Measurements from ENCODE around the gene PDE5A. TPM values are rescaled to one million over a fixed set of nuclear protein-coding genes. Genes with fewer than 3 reads are reported as not detected.

PDE5A gene
- total RNA-seq, 1 experiment from 2014 or later: 5.0 TPM

DNA sequence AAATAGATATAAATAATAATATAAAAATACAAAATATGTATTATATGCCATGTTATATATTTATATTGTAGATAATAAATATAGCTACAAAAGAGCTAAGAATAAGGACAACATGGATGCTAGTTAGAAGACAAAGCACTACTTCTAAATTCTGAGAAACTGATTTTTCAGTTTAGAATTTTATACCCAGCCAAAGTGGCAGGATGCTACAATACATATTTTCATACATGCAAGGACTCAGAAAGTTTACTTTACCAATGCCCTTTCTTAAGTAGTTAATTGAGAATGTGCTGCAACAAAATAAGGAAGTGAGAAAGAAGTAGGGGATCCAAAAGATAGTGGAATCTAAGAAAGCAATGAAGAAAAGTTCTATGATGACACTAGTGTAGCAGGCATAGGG lies 64.5 kb downstream of the PDE5A start:
- H3K4me3 ChIP-seq (replicated peaks in 1 of 2; ENCODE audit: low read depth in 1 of 2, low read length in 2 of 2): no peak overlapping the region
- no peak overlapping the region for H3K9ac ChIP-seq (ENCODE audit: low read length)
- no peaks in the 10 kb centered on the region for H4K20me1 ChIP-seq (ENCODE audit: insufficient read depth)
- peaks cover 0 to 13% of the 10 kb centered on the region in 2 experiments; a peak in 2 of 4 replicates for H3K9me3 ChIP-seq (ENCODE audit: control insufficient read depth in 1 of 2, insufficient read depth in 1 of 2, low read depth in 1 of 2, low read length in 2 of 2)
- H3K4me2 ChIP-seq (ENCODE audit: low read length): no peak overlapping the region
- POLR2A ChIA-PET: no interaction called here
- no TSS peak for BruUV-seq (replicated peaks)
- no peak for DNase-seq (ENCODE audit: low read depth, low spot score)
- no peak for ATAC-seq
- H3K27me3 ChIP-seq (ENCODE audit: insufficient read depth, low read length): no peaks in the 10 kb centered on the region
- no peak overlapping the region for H3K27ac ChIP-seq (ENCODE audit: low read depth, low read length)
- H3K9me2 ChIP-seq (ENCODE audit: insufficient read depth): no peaks in the 10 kb centered on the region
- H3K79me2 ChIP-seq (ENCODE audit: insufficient read depth, low read length): no peaks in the 10 kb centered on the region
- CTCF ChIA-PET: no interaction called here
- RAD21 ChIA-PET (ENCODE audit: low non-redundant PET in 1 of 2, low total read pairs in 2 of 2, uncharacterized antibody in 2 of 2, unreplicated experiment in 2 of 2): no interaction called here
- TF ChIP-seq SRF (IDR thresholded peaks at IDR 0.05; ENCODE audit: low read depth) (no peak), POLR2AphosphoS5 (IDR thresholded peaks at IDR 0.05; ENCODE audit: low read depth, low read length) (no peak), YY1 (IDR thresholded peaks at IDR 0.05; ENCODE audit: extremely low read depth, insufficient replicate concordance, low read depth, low read length) (no peak), EZH2phosphoT487 (IDR thresholded peaks at IDR 0.05; ENCODE audit: borderline replicate concordance) (no peak), SIN3A (IDR thresholded peaks at IDR 0.05; ENCODE audit: low read depth) (no peak), POLR2A (IDR thresholded peaks at IDR 0.05; ENCODE audit: borderline replicate concordance, extremely low read depth, insufficient read depth, insufficient read length) (no peak), ZFX (IDR thresholded peaks at IDR 0.05) (no peak), EZH2 (IDR thresholded peaks at IDR 0.05) (no peak), EGR1 (IDR thresholded peaks at IDR 0.05; ENCODE audit: low read depth) (no peak)
- TF ChIP-seq, protein P1, sequence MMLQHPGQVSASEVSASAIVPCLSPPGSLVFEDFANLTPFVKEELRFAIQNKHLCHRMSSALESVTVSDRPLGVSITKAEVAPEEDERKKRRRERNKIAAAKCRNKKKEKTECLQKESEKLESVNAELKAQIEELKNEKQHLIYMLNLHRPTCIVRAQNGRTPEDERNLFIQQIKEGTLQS (IDR thresholded peaks at IDR 0.05): no peak
- TF ChIP-seq, protein P2, sequence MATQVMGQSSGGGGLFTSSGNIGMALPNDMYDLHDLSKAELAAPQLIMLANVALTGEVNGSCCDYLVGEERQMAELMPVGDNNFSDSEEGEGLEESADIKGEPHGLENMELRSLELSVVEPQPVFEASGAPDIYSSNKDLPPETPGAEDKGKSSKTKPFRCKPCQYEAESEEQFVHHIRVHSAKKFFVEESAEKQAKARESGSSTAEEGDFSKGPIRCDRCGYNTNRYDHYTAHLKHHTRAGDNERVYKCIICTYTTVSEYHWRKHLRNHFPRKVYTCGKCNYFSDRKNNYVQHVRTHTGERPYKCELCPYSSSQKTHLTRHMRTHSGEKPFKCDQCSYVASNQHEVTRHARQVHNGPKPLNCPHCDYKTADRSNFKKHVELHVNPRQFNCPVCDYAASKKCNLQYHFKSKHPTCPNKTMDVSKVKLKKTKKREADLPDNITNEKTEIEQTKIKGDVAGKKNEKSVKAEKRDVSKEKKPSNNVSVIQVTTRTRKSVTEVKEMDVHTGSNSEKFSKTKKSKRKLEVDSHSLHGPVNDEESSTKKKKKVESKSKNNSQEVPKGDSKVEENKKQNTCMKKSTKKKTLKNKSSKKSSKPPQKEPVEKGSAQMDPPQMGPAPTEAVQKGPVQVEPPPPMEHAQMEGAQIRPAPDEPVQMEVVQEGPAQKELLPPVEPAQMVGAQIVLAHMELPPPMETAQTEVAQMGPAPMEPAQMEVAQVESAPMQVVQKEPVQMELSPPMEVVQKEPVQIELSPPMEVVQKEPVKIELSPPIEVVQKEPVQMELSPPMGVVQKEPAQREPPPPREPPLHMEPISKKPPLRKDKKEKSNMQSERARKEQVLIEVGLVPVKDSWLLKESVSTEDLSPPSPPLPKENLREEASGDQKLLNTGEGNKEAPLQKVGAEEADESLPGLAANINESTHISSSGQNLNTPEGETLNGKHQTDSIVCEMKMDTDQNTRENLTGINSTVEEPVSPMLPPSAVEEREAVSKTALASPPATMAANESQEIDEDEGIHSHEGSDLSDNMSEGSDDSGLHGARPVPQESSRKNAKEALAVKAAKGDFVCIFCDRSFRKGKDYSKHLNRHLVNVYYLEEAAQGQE (IDR thresholded peaks at IDR 0.05; ENCODE audit: low read depth): no peak
- no peak overlapping the region for H2AFZ ChIP-seq (ENCODE audit: low read depth, low read length, poor library complexity, severe bottlenecking)
- intact Hi-C loops (cut with micrococcal nuclease): no loop called here
- no peaks in the 10 kb centered on the region for H3K36me3 ChIP-seq (ENCODE audit: control insufficient read depth in 1 of 2, insufficient read depth in 2 of 2, low read length in 2 of 2)
- no peaks in the 10 kb centered on the region for H3K4me1 ChIP-seq (ENCODE audit: control insufficient read depth in 1 of 2, insufficient read depth in 2 of 2, low read length in 2 of 2)
